ENCODE data around the gene ICE1.

- no peak for TF ChIP-seq EZH2 (IDR thresholded peaks at IDR 0.05; ENCODE audit: low read length)
- no peak for TF ChIP-seq CTCF (optimal IDR thresholded peaks at IDR 0.05 in 1 of 3, IDR thresholded peaks at IDR 0.05 in 1 of 3, conservative IDR thresholded peaks at IDR 0.05 in 1 of 3; ENCODE audit: extremely low read depth in 1 of 3, insufficient read depth in 2 of 3, low read length in 3 of 3)
These were observed 114.9 kb downstream of the ICE1 start for GRCh38 chr5:5537426-5537825.
